PC-3 (cell line): Measurements from ENCODE around the gene TBL1Y. TPM values are rescaled to one million over a fixed set of nuclear protein-coding genes. Genes with fewer than 3 reads are reported as not detected.

ENCODE experiments used
- ATAC-seq: fragments of 200-7000 bp; cut with Tn5 transposase; 2 replicates; pipeline ENCODE4 v1.9.1; 2020; ENCODE audit warnings: mild to moderate bottlenecking, moderate library complexity
- BruUV-seq: library from RNA; stranded (reverse); fragments of 400-500 nt; replicated peaks from 2 replicates; lab custom pipeline; 2021; lab: Mats Ljungman, UMichigan
- CTCF ChIA-PET: fragments of 300-600 bp; sonication (Branson Sonifier 250); formaldehyde crosslinking; loops from one replicate; lab custom pipeline; 2022; ENCODE audit warnings: antibody characterized with exemption; lab: Charles Lee
- POLR2A ChIA-PET: fragments of 300-600 bp; sonication (Branson Sonifier 250); formaldehyde crosslinking; loops from one replicate; lab custom pipeline; 2022; ENCODE audit warnings: antibody characterized with exemption; ENCODE audit not compliant: unreplicated experiment; lab: Charles Lee
- DNase-seq: peaks from one replicate; pipeline ENCODE4 v3.0.0-alpha.2; 2015
- H2AFZ ChIP-seq: fragments of 300-600 bp; sonication (generic); 2 replicates; pipeline ENCODE4 v1.6.0; 2016; ENCODE audit warnings: antibody characterized with exemption, low read length
- H3F3A ChIP-seq: fragments of 300-600 bp; sonication (generic); one replicate; pipeline ENCODE4 v1.6.0; 2017; ENCODE audit warnings: antibody characterized with exemption, low read length, control low read depth, mild to moderate bottlenecking; ENCODE audit not compliant: unreplicated experiment
- H3K27ac ChIP-seq: fragments of 300-600 bp; sonication (generic); 2 replicates; pipeline ENCODE4 v1.5.1; 2016; ENCODE audit warnings: mild to moderate bottlenecking, low read length
- H3K27me3 ChIP-seq: fragments of 300-600 bp; sonication (generic); 2 replicates; pipeline ENCODE4 v1.6.1; 2016; ENCODE audit warnings: low read length, mixed read lengths
- H3K36me3 ChIP-seq: fragments of 300-600 bp; sonication (generic); 2 replicates; pipeline ENCODE4 v1.6.1; 2016; ENCODE audit warnings: low read depth, mixed run types, low read length, mixed read lengths
- H3K4me1 ChIP-seq: fragments of 300-600 bp; sonication (generic); 2 replicates; pipeline ENCODE4 v1.5.1; 2016; ENCODE audit warnings: low read length; ENCODE audit not compliant: insufficient read depth
- H3K4me2 ChIP-seq: fragments of 300-600 bp; sonication (generic); 2 replicates; pipeline ENCODE4 v1.6.0; 2016; ENCODE audit warnings: low read length
- H3K4me3 ChIP-seq: fragments of 300-600 bp; sonication (generic); 2 replicates; pipeline ENCODE4 v1.5.1; 2016; ENCODE audit warnings: mild to moderate bottlenecking, low read length, mixed read lengths
- H3K79me2 ChIP-seq: fragments of 300-600 bp; sonication (generic); 2 replicates; pipeline ENCODE4 v1.6.1; 2017; ENCODE audit warnings: low read length, mixed read lengths
- H3K9ac ChIP-seq: fragments of 300-600 bp; sonication (generic); 2 replicates; pipeline ENCODE4 v1.6.0; 2016; ENCODE audit warnings: mild to moderate bottlenecking, low read length
- H3K9me2 ChIP-seq: fragments of 300-600 bp; sonication (generic); replicated peaks from 2 replicates; pipeline ENCODE4 v1.6.1; 2016; ENCODE audit warnings: mixed run types, low read length, mixed read lengths
- H3K9me3 ChIP-seq: fragments of 300-600 bp; sonication (generic); 2 replicates; pipeline ENCODE4 v1.6.1; 2016; ENCODE audit warnings: low read length, mixed read lengths
- H4K20me1 ChIP-seq: fragments of 300-600 bp; sonication (generic); 2 replicates; pipeline ENCODE4 v1.6.1; 2016; ENCODE audit warnings: low read length, mixed read lengths
- EZH2 ChIP-seq: fragments of 300-600 bp; sonication (generic); IDR thresholded peaks from one replicate; pipeline ENCODE4 v1.6.1; 2017; ENCODE audit warnings: antibody characterized with exemption, mild to moderate bottlenecking, low read length; ENCODE audit not compliant: unreplicated experiment
- EZH2phosphoT487 ChIP-seq: fragments of 300-600 bp; sonication (generic); IDR thresholded peaks from 2 replicates; pipeline ENCODE4 v1.6.1; 2018; ENCODE audit warnings: mild to moderate bottlenecking, antibody characterized with exemption, low read length, borderline replicate concordance
- intact Hi-C: fragments of 100-400 bp; cut with micrococcal nuclease; formaldehyde crosslinking; loops from 2 replicates; pipeline ENCODE4 v1.9.0; 2023
- total RNA-seq: library from RNA; depleted of rRNA; stranded (reverse); fragments of >200 nt; gene quantifications from 2 replicates; pipeline ENCODE4 v1.2.3, GENCODE V29; 2014
- TF ChIP-seq, protein P1 (sequence below): fragments of 300-600 bp; sonication (generic); conservative IDR thresholded peaks from 2 replicates; pipeline ENCODE4 v1.5.1; 2017; ENCODE audit warnings: antibody characterized with exemption, low read depth, mild to moderate bottlenecking, low read length

TBL1Y gene
- total RNA-seq, 1 experiment from 2014 or later: not detected

GRCh38 chrY:6983221-6983620, 72.7 kb downstream of the TBL1Y start:
- no TSS peak for BruUV-seq
- ChIA-PET POLR2A (no interaction called here), CTCF (no interaction called here)
- Histone ChIP-seq H2AFZ (no peak overlapping the region), H3K9me3 (no peaks in the 10 kb centered on the region), H3K27me3 (no peaks in the 10 kb centered on the region), H3K79me2 (no peaks in the 10 kb centered on the region), H3K27ac (no peak overlapping the region), H3K9me2 (no peaks in the 10 kb centered on the region), H3K4me1 (no peaks in the 10 kb centered on the region), H3K4me3 (no peak overlapping the region), H3K4me2 (no peak overlapping the region), H3K9ac (no peak overlapping the region), H3K36me3 (no peaks in the 10 kb centered on the region), H4K20me1 (no peaks in the 10 kb centered on the region), H3F3A (no peaks in the 10 kb centered on the region)
- ATAC-seq (no peak), DNase-seq (no peak)
- intact Hi-C loops: no loop called here
- TF ChIP-seq EZH2 (no peak), EZH2phosphoT487 (no peak)
- TF ChIP-seq, protein P1, sequence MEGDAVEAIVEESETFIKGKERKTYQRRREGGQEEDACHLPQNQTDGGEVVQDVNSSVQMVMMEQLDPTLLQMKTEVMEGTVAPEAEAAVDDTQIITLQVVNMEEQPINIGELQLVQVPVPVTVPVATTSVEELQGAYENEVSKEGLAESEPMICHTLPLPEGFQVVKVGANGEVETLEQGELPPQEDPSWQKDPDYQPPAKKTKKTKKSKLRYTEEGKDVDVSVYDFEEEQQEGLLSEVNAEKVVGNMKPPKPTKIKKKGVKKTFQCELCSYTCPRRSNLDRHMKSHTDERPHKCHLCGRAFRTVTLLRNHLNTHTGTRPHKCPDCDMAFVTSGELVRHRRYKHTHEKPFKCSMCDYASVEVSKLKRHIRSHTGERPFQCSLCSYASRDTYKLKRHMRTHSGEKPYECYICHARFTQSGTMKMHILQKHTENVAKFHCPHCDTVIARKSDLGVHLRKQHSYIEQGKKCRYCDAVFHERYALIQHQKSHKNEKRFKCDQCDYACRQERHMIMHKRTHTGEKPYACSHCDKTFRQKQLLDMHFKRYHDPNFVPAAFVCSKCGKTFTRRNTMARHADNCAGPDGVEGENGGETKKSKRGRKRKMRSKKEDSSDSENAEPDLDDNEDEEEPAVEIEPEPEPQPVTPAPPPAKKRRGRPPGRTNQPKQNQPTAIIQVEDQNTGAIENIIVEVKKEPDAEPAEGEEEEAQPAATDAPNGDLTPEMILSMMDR: no peak

DNA sequence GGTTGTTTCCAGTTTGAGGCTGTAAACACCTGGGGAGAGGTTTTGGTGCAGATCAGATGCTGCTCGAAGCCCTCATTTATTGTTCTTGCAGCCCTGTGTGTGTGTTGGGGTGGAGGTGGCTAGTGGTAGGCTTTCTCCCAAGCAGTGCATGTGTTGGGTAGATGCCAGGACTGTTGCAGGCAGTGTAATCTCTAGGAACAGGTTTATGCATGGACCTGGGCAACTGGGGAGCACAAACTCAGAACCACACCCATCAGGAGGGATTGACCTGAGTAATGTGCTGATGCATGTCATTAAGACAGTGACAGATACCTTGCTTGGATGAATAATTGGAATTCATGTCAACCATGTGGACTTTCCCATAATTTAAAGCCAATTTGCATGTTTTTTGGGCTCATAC, 77.3 kb downstream of the TBL1Y start:
- Histone ChIP-seq H3K9ac (no peak overlapping the region), H3K79me2 (no peaks in the 10 kb centered on the region), H3K9me3 (no peaks in the 10 kb centered on the region), H3K27me3 (no peaks in the 10 kb centered on the region), H3K4me3 (no peak overlapping the region), H3K4me1 (no peaks in the 10 kb centered on the region), H3K36me3 (no peaks in the 10 kb centered on the region), H3K9me2 (no peaks in the 10 kb centered on the region), H3K27ac (no peak overlapping the region), H2AFZ (no peak overlapping the region), H3K4me2 (no peak overlapping the region), H4K20me1 (no peaks in the 10 kb centered on the region), H3F3A (no peaks in the 10 kb centered on the region)
- no TSS peak for BruUV-seq
- ChIA-PET CTCF (no interaction called here), POLR2A (no interaction called here)
- TF ChIP-seq EZH2: no peak
- no peak for TF ChIP-seq EZH2phosphoT487
- TF ChIP-seq, protein P1: no peak
- intact Hi-C loops: no loop called here
- ATAC-seq (no peak), DNase-seq (no peak)

DNA sequence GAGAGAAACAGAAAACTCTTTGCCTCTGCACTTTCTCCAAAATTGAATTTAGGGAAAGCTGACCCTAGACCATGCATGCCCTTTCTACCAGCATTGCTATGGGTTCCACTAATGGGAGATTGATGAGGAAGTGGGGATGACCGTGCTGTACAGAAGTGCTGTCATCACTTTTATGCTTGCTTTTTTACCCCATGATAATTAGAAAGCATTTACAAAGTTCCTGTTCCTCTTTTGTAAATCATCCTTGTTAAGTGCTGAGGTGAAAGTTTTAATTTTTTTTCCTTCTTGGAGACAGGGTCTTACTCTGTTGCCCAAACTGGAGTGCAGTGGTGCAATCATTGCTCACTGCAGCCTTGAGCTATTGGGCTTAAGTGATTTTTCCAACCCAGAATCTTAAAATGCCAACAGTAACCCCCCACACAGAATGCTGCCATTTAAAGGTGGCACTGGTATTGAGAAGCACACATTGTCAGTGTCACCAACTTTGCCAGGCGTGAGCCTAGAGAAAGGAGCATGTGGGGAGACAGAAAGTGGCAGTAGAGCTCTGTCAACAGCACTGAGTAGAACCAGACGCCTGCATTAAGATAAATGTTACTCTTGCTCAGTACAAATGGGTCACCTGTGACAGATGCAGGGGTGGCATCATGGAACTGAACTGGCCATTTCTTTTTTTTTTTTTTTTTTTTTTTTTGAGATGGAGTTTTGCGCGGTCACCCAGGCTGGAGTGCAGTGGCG, 79.6 kb downstream of the TBL1Y start:
- CTCF ChIA-PET: no interaction called here
- Histone ChIP-seq H3K4me1 (no peaks in the 10 kb centered on the region), H3K4me2 (no peak overlapping the region), H3K27ac (no peak overlapping the region), H2AFZ (no peak overlapping the region), H3K9ac (no peak overlapping the region), H3K27me3 (no peaks in the 10 kb centered on the region), H3K9me2 (no peaks in the 10 kb centered on the region), H4K20me1 (no peaks in the 10 kb centered on the region), H3K9me3 (no peaks in the 10 kb centered on the region), H3K4me3 (no peak overlapping the region), H3K36me3 (no peaks in the 10 kb centered on the region), H3K79me2 (no peaks in the 10 kb centered on the region), H3F3A (no peaks in the 10 kb centered on the region)
- POLR2A ChIA-PET: no interaction called here
- TF ChIP-seq EZH2phosphoT487 (no peak), EZH2 (no peak)
- TF ChIP-seq, protein P1: no peak
- no peak for ATAC-seq
- no TSS peak for BruUV-seq
- intact Hi-C loops: no loop called here
- DNase-seq: no peak
